Retina (tissue), 1 donor: ENCODE measurements around the gene CYP27A1.
A peak's percentile ranks its signal among the peaks of the same experiment; 100 is the strongest.
"Not testable (repeated sequence)": the region's sequence is repeated elsewhere in the genome, so short reads cannot be mapped to it uniquely, and the experiment has no call there.

Source experiments
- DNase-seq: peaks from one replicate; pipeline ENCODE4 v3.0.0-alpha.2; 2016

Gene CYP27A1

DNA sequence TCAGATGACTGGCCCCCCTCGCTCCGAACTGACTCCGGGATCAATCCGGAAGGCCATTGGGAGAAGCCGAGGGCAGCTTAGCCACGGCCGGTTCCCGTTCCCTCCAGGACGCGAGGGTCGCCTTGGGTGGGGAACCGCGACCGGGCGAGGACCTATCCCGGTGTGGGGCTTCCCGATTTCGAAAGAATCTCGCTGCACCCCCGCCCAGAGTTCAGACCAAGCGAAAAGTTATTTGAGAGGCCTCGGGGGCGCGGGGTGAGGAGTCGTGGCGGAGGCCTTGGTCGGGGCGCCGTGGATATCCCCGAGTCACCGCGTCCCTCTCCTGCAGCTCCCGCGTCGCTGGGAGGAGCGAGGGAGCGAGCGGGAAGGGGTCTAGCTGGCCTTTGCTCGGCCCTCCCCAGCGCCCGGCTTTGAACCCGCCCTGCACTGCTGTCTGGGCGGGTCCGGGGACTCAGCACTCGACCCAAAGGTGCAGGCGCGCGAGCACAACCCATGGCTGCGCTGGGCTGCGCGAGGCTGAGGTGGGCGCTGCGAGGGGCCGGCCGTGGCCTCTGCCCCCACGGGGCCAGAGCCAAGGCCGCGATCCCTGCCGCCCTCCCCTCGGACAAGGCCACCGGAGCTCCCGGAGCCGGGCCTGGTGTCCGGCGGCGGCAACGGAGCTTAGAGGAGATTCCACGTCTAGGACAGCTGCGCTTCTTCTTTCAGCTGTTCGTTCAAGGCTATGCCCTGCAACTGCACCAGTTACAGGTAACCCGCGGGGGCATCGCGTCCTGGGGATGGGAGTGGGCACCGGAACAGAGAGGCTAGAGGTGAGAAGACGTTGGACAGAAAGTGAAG lies at the start of gene CYP27A1:
CYP27A1 (plus strand) TSS at position 457 of the 837 bp plus-strand sequence; CDS start at position 493, 36 bp downstream.
- DNase-seq: peak; percentile 83

DNA sequence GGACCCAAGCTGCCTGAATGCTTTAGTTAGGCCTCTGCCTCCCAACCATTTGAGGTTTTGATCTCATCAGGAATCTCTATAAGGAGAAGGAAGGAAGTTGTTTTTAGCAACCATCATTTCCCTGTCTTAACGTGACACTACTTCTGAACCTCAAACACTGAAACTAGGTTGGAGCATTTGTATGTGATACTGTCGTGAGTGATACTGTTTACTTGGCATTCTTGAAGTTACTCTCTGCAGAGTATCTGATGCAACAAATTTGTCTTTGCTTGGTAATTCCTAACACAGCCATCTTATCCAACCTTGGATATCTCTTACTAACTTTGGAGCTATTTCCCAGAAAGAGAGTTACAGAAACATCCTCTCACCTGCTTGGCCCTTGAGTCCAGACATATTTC lies 49.2 kb upstream of the CYP27A1 start:
- no peak for DNase-seq

DNA sequence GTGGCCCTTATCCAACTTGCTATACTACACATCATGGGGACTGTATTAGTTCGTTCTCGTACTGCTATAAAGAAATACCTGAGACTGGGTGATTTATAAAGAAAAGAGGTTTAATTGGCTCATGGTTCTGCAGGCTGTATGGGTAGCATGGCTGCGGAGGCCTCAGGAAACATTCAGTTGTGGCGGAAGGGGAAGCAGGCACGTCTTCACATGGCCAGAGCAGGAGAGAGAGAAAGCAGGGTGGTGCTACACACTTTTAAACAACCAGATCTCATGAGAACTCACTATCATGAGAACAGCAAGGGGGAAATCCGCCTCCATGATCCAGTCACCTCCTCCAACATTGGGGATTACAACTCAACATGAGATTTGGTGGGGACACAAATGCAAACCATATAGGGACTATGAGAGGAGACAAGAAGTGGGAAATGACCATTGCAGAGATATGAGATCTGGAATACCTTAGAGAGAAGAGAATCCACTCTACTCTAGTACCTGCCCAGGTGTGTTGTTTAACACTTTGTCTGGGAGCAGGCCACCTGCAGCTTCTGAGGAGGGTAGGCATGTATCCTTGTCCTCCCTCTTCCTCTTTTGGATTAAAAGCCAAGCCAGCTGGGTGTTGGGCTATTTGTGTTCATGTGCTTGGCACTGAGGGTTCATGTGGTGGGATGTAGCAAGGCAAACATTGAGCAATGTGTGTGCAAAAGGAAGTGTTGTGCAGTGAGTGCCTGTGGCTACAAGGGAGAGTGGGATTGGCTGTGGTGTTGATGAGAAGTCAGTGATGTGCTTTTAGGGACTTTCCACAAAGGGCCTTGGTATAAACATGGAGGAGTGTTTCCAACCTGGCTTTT lies 48.6 kb upstream of the CYP27A1 start:
- no peak for DNase-seq

DNA sequence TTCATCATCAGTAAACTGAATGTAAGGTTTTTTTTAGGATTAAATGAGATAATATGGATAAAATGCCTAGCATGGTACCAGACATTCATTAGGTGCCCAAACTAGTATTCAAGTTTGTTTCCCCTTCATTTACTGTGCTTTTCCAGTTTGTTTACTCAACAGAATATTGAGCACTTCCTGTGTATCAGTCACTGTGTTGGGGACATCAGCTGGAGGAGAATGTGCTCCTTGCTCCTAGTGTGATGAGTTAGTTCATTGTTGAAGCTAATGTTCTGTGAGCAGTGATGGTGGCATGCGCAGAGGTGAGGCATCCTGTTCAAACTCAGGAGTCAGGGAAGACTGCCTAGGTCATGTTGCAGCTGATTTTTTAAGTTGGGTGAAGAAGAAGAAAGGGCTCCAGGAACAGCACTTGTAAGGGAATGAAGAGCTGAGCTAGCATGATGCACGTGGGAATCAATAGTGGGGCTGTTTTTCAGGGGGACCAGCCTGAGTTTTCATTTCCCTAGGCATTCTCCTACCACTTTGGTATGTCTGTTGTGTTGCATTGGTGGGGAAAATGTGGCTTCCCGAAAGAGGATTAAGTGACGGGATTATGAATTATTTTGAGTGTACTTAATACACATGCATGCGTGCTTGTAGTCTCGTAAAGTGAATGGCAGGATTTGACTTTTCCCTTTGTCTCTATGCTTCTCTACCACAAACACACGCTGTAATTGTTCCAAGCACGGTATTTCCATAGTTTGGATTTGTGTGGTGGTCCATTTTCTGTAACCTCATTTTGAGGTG lies 47.6 kb upstream of the CYP27A1 start:
- no peak for DNase-seq

DNA sequence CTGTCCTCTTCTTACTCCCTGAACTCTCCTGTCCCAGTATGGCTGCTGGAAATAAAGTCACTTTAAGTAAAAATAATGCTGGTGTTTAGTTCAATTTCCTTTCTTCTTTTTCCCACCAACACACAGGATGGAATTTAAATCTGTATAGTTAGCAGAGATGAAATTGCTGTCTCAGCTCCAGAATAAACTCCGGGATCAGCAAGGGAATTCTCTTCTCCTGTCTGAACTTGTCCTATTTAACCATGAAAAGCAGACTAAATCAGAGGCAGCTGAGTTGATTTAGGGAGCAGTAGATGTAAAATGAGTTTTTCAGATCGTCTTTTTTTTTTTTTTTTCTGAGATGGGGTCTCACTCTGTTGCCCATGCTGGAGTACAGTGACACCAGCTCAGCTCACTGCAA lies 45.4 kb upstream of the CYP27A1 start:
- no peak for DNase-seq

DNA sequence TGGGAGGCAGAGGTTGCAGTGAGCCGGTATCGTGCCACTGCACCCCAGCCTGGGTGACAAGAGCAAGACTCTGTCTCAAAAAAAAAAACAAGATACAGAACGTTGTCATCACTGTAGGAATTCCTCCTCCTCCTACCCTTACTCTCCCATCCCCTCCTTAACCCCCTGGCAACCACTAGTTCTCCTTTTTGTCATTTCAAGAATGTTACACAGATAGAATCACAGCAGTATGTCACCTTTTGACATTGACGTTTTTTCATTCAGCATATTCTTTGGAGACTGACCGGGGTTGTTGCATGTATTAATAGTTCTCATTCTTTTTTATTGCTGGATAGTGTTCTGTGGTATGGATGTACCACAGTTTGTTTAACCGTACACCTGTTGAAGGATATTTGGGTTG lies 38.9 kb upstream of the CYP27A1 start:
- DNase-seq: no peak

DNA sequence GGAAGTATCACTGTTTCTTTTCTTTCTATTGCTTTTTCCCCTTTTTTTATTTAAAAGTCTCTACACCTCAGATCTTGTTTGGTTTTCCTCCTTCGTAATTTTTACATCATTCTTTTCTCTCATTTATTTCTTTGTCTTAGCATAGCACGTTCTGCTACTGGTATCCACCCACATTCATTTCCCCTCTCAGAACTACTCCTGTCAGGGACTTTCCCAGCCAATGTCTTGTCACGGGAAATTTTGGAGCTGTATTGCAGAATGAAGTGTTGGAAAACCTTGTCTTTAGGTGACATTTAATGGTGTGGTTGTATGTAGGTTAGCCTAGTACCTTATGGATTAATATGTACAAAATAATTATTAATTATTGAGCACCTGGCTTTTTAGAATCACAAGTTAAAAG lies 37.3 kb upstream of the CYP27A1 start:
- no peak for DNase-seq

DNA sequence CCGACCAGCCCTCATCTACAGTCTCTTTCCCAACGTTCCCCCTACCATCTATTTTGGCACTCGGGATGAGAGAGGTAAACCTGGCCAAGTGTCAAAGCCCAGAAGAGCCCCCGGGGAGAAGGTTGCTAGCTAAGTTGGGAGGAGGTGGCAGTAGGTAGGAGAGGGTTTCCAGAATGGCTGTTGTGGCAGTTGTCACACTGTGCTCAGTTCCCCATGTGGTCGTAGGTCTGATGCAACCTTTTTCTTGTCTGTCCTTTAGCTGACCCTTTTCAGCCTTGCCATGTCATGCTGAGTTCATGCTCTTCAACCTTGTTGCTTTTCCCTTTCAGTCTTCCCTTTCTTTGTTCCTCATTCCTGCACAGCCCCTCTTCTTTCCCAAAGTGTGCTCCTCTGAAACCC lies 36.8 kb upstream of the CYP27A1 start:
- DNase-seq: no peak

DNA sequence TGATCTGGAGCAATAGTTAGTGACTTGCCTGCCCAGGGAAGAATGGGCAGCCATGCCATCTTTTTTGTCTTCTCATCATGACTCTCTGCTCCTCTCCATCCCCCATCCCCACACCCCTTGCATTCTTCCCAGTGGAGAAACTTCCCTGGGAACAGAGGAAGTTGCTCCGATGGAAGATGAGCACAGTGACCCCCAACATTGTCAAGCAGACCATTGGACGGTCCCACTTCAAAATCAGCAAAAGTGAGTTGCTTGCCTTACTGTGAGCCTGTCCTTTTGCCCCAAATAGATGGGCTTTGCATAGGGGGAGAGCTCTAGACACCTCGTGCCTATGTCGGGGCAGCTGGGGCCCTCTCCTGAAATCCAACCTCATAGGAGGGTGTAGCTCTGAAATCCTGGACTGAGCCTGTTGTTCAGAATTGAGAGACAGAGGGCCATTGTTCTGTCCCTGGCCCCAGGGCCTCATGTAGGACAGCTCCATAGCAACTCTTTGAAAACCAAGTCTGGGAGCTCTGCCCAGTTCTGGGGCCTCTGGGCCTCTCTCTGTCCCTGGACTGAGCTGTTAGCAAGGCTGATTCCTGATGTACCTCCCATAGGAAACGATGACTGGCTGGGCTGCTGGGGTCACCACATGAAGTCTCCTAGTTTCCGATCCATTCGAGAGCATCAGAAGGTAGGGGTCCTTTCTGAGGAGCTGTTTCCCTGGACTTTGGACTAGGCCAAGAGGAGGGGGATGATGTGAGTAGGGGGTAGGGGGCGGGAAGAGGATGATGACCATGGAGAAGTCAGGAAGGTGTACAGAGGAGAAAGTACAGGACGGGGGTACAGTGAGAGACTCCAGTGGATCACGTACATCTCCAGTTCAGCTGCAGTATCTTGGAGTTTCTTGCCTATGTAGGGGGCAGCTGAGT lies 36.1 kb upstream of the CYP27A1 start:
- peak; percentile 65 for DNase-seq

DNA sequence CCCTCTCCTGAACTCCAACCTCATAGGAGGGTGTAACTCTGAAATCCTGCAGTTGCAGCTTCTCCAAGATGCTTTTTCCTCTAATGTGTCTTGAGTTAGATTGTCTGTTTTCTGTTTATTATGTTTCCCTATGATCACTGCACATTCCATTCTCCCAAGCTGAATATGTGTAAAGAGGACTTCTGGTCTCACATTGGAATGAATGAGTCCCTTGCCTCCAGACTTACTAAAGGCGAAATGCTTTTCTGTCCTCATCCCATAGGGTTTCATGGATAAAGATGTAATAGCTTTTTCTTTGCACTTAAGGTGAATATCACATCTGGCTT lies 35.5 kb upstream of the CYP27A1 start:
- DNase-seq: peak; percentile 4

DNA sequence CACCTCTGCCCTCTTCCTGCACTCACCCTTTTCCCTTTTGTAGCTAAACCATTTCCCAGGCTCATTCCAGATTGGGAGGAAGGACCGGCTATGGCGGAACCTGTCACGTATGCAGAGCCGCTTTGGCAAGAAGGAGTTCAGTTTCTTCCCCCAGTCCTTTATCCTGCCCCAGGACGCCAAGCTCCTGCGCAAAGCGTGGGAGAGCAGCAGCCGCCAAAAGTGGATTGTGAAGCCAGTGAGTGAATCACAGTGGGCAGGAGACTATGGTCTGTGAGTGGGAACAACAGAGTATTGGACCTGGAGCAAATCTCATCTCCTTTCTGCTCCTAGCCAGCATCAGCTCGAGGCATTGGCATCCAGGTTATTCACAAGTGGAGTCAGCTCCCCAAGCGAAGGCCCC lies 35.0 kb upstream of the CYP27A1 start:
- DNase-seq: no peak

DNA sequence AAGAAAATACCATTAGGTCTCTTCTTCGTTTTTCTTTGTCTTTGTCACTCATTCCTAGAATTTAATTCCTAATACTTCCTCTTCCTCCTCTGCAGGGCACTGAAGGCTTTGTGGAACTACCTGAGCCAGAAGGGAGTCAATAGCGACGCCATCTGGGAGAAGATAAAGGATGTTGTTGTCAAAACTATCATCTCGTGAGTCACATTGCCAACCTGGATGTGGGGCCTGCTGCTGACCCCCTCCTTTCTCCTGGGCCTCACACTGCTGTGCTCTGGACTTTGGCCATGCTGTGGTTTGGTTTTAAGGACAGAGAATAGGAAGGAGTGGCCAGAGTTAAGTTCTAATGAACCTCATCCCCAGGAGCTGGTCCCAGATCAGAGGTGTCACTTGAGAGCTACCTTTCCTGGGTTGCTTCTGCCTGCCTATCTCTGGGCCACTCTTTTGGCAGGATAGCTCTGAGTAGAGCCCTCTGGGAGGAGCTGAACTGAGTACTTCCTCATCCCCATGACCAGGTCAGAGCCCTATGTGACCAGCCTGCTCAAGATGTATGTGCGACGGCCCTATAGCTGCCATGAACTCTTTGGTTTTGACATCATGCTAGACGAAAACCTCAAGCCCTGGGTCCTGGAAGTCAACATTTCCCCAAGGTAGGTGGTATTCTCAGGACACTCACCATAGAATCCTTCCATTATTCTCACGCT lies 33.1 kb upstream of the CYP27A1 start:
- DNase-seq: no peak

DNA sequence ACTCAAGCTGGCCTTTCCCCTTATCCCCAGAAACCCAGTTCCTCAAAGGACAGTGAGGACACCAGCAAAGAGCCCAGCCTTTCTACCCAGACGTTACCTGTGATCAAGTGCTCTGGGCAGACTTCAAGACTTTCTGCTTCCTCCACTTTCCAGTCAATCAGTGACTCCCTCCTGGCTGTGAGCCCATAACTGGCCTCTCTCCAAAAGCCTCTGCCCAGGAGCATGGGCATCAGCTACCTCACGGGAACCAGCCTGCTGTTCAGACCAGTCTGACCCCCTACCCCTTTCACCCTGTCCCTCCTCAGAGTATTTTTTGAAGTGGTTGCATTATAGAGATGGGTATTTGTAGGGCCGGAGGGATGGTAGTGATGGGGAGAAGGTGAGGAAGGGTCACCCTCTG lies 27.7 kb upstream of the CYP27A1 start:
- DNase-seq: no peak

DNA sequence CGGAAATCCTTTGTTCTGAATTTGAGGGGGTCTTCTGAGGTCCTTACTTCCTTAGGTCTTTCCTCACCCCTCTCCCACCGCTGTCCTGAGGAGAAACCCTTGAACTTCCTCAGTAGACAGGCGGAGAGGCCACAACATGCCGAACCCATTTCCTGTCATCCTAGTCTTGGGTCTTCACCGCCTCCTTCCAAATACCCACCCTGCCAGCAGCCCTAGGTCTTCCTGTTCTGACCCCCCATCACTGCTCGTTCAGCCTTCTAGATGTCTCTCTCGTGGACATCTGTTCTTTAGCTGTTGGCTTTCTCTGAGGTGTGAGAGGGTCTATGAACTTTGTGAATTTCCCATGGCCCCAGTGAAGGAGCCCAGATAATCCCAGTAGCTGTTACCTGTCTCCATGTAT lies 27.2 kb upstream of the CYP27A1 start:
- DNase-seq: no peak

DNA sequence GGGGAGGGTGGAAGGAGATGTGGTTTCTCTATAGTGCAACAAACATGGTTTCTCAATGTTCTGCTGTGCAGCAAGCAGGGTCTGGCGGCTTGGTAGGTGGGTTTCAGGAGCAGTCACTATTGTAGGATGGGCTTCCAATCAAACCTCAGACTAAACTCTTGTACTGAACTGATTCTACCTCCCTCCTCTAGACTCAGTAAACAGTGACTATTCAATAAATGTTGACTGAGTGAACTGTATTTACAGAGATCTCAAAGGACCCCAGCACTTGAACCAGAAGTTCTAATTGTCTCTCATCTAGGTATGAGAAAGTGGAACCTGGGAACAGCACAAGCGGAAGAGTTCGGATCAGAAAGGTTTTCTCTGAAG lies 26.8 kb upstream of the CYP27A1 start:
- DNase-seq: no peak

DNA sequence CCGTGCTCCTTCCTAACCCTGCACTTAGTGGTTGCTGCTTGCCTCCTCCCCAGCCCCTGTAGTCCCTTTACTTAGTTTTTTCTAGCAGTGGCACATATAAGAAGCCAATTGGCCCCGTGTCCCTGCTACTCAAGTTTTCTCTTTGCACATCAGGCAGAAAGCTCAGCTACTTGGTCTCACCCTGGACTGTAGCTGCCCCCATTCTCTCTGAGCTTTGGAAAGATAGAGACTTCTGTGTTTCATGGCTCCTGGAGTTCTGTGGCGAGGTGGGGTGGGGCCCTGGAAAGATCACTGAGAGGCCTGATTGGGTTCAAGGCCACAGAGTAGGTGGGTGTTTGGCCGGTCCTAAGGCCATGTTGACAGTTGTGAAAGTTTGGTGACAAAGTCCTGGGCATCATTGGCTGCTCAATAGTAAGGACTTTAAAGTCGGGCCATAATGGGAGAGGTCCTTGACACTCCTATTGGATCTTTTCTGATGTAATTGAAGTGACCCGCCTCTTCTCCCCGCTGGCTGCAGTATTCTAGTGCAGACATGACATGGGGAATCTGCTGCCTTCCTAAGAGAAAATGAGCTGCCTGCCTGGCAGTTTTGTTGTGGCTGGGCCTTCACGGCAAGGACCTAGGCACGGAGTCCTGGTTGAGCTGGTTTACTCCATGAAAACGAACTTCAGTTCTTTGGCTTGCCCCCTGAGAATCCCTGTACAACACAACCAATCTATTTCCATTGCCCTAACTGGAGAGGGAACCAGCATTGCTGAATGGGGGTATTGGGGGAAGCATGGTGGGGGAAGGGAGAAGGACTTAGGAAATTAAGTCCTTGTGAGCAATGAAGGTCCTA lies 26.2 kb upstream of the CYP27A1 start:
- no peak for DNase-seq

DNA sequence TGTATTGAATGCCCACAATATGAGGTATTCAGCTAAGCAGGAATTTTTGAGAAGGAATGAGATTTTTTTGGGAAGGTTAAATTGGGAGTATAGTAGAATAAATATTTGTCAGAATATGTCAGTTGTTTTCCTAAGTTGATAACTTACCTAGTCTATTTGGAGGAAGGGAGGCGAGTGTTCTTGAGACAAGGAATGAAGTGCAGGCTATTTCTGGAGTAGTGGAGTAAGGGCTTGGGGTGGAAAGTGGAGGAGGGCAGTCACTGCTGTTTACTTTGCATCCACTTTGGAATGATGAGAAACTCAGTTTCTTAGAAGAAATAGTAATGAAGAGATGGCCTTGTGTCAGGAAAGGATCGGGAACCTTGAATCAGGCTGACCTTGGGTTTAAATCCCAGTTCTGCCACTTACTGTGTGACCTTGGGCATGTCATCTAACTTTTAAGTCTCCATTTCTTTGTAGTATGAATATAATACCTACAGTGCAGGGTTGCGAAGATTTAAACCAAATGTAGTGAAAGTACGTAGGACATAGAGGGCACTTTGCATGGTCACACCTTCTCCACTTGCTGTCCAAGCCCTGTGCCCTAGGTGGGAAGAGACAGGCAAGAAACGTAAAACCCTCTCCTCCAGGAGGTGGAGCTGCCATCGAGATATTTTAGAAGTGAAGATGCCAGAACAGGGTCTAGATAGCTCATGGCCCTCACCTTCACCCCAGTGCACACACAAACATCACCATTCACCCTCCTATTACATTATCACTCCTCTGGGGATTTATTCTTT lies 25.2 kb upstream of the CYP27A1 start:
- no peak for DNase-seq

DNA sequence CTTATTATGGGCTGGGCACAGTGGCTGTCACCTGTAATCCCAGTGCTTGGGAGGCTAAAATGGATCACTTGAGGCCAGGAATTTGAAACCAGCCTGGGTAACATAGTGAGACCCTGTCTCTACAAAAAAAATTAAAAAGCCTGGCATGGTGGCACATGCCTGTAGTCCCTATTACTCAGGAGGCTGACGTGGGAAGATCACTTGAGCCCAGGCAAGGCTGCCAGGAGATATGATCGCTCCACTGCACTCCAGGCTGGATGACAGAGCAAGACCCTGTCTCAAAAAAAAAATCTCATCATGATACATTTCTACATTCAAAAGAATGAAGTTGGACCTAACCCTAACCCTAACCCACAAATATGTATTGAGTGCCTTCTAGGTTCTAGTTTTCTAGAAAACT lies 20.2 kb upstream of the CYP27A1 start:
- no peak for DNase-seq

DNA sequence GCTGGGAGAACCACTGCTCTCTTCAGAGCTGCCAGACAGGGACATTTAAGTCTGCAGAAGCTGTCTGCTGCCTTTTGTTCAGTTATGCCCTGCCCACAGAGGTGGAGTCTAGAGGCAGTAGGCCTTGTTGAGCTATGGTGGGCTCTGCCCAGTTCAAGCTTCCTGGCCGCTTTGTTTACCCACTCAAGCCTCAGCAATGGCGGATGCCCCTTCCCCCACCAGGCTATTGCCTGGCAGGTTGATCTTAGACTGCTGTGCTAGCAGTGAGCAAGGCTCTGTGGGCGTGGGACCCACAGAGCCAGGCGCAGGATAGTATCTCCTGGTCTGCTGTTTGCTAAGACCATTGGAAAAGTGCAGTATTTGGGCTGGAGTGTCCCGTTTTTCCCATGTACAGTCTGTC lies 9.2 kb upstream of the CYP27A1 start:
- not testable (repeated sequence) for DNase-seq

DNA sequence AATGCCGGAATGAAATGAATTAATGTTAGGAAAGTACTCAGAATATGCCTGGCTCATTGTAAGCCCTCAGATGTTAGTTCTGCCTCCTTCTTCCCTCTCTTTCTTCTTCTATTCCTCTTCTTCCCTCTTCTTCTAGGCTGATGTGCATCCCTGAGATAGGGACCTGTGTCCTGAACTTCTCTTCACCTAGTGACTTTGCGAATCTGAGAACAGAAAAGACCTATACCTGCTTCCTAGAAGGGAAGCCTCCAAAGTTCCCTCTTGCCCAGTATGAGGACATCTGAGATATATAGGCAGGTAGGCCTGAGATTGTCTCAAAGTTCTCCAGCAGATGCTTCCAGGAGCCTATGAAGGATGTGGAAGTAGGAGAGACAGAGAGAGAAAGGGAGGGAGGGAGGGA lies 8.1 kb upstream of the CYP27A1 start:
- no peak for DNase-seq
